Panc1 (cell line): ENCODE measurements around the gene PRDM1. TPM values are rescaled to one million over a fixed set of nuclear protein-coding genes. Genes with fewer than 3 reads are reported as not detected.

Source experiments
- ATAC-seq: fragments of 200-7000 bp; cut with Tn5 transposase; 2 replicates; pipeline ENCODE4 v1.9.1; 2020; ENCODE audit warnings: mild to moderate bottlenecking, moderate library complexity
- BruUV-seq: library from RNA; stranded (reverse); fragments of 400-500 nt; replicated peaks from 2 replicates; lab custom pipeline; 2021; lab: Mats Ljungman, UMichigan
- CTCF ChIA-PET: fragments of 300-600 bp; sonication (Branson Sonifier 250); formaldehyde crosslinking; loops from one replicate; lab custom pipeline; 2022; ENCODE audit warnings: antibody characterized with exemption; lab: Charles Lee
- POLR2A ChIA-PET: fragments of 300-600 bp; sonication (Branson Sonifier 250); formaldehyde crosslinking; loops from one replicate; lab custom pipeline; 2022; ENCODE audit warnings: antibody characterized with exemption; lab: Charles Lee
- DNase-seq: peaks from one replicate; pipeline ENCODE4 v3.0.0-alpha.2; 2010; ENCODE audit warnings: low read depth, low spot score
- H3K27ac ChIP-seq: 2 replicates; pipeline ENCODE4 v1.5.1; 2011; ENCODE audit warnings: mild to moderate bottlenecking, low read length, inconsistent platforms
- H3K27me3 ChIP-seq: fragments of 200-500 bp; sonication (Bioruptor generic); 2 replicates; pipeline ENCODE4 v1.6.0; 2014; ENCODE audit warnings: low read length, inconsistent platforms; ENCODE audit not compliant: control insufficient read depth, insufficient read depth
- H3K36me3 ChIP-seq: fragments of 200-500 bp; sonication (Bioruptor generic); 2 replicates; pipeline ENCODE4 v1.5.1; 2014; ENCODE audit warnings: inconsistent platforms, mild to moderate bottlenecking, low read length, moderate library complexity; ENCODE audit not compliant: control insufficient read depth, insufficient read depth
- H3K4me1 ChIP-seq: 2 replicates; pipeline ENCODE4 v1.5.1; 2011; ENCODE audit warnings: inconsistent platforms, mild to moderate bottlenecking, low read length, moderate library complexity; ENCODE audit not compliant: control insufficient read depth, insufficient read depth
- H3K4me3 ChIP-seq, 2 experiments: 2 replicates each; pipeline ENCODE4 v1.5.1; 2011 to 2012; ENCODE audit warnings: low read depth in 2 of 2, low read length in 2 of 2, mild to moderate bottlenecking in 2 of 2, inconsistent platforms in 1 of 2, moderate library complexity in 1 of 2
- H3K9me3 ChIP-seq: fragments of 200-500 bp; sonication (Bioruptor generic); 2 replicates; pipeline ENCODE4 v1.5.1; 2014; ENCODE audit warnings: low read depth, mild to moderate bottlenecking, inconsistent platforms, low read length, moderate library complexity; ENCODE audit not compliant: control insufficient read depth, insufficient read depth
- POLR2AphosphoS5 ChIP-seq: IDR thresholded peaks from 2 replicates; pipeline ENCODE4 v1.6.1; 2012; ENCODE audit warnings: mild to moderate bottlenecking, low read depth, low read length, moderate library complexity
- SIN3A ChIP-seq: IDR thresholded peaks from 2 replicates; pipeline ENCODE4 v1.6.1; 2012; ENCODE audit warnings: low read depth, mild to moderate bottlenecking, low read length, moderate library complexity, borderline replicate concordance; ENCODE audit not compliant: insufficient read depth
- TCF7L2 ChIP-seq: IDR thresholded peaks from 2 replicates; pipeline ENCODE4 v1.6.1; 2011; ENCODE audit warnings: mild to moderate bottlenecking, low read depth, low read length, inconsistent platforms
- in situ Hi-C: cut with HindIII; loops from 2 replicates; pipeline ENCODE4 v1.10.0; 2016; ENCODE audit warnings: low sequenced_read_pairs, low pct_unique_long_range_greater_than_20kb
- intact Hi-C: fragments of 100-400 bp; cut with micrococcal nuclease; formaldehyde crosslinking; loops from one replicate; pipeline ENCODE4 v1.10.0; 2022; ENCODE audit not compliant: unreplicated experiment
- total RNA-seq: library from RNA; stranded (reverse); gene quantifications from one replicate; pipeline ENCODE4 v1.2.1, GENCODE V29; 2021; ENCODE audit not compliant: unreplicated experiment
- TF ChIP-seq, protein P1 (sequence below): fragments of 450-650 bp; IDR thresholded peaks from 2 replicates; pipeline ENCODE4 v1.5.1; 2017; ENCODE audit warnings: mild to moderate bottlenecking
- TF ChIP-seq, protein P2 (sequence below), 2 experiments: IDR thresholded peaks; 2 replicates each; pipeline ENCODE4 v1.6.1; 2011 to 2012; ENCODE audit warnings: low read depth in 2 of 2, control low read depth in 1 of 2, low read length in 1 of 2, mild to moderate bottlenecking in 1 of 2, moderate library complexity in 1 of 2; ENCODE audit not compliant: insufficient read depth in 1 of 2

PRDM1 gene
- total RNA-seq, 1 experiment from 2014 or later = 2.6 TPM

DNA sequence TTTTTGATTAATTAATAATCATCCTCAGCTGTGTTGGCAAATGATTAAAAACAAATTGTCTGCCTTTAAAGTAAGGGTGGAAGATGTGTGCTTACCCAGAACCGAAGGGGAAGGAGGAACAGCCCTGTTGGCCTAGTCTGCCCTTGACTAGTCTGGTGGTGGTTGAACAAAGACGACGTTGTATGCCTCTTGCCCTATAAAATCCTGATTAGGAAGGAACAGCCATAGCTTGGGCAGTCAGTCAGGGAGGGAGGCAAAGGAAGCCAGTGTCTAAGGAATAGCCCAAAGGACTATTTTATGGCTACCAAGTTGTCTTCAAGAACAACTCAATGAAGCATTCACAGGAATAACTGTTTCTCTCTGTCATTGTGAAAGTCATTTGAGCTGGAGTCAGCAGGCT lies 70.7 kb downstream of the PRDM1 start:
- in situ Hi-C loops = no loop called here

DNA sequence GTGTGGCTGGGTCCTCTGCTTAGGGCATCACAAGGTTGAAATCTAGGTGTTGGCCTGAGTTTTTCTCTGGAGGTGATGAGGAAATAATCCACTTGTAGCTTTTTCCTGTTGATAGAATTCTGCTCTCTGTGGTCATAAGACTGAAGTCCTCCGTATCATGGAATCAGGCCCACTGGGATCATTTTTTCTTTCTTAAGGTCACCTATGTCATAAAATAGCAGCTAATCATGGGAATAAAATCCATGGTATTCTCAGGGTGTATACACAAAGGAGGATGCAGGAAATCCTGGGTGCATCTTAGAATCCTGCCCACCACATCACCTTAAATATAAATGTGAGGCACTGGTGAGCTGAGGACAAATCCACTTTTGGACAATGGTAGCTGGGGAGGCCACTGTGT lies 72.7 kb downstream of the PRDM1 start:
- ATAC-seq = no peak
- TF ChIP-seq TCF7L2 = no peak
- TF ChIP-seq, protein P1, sequence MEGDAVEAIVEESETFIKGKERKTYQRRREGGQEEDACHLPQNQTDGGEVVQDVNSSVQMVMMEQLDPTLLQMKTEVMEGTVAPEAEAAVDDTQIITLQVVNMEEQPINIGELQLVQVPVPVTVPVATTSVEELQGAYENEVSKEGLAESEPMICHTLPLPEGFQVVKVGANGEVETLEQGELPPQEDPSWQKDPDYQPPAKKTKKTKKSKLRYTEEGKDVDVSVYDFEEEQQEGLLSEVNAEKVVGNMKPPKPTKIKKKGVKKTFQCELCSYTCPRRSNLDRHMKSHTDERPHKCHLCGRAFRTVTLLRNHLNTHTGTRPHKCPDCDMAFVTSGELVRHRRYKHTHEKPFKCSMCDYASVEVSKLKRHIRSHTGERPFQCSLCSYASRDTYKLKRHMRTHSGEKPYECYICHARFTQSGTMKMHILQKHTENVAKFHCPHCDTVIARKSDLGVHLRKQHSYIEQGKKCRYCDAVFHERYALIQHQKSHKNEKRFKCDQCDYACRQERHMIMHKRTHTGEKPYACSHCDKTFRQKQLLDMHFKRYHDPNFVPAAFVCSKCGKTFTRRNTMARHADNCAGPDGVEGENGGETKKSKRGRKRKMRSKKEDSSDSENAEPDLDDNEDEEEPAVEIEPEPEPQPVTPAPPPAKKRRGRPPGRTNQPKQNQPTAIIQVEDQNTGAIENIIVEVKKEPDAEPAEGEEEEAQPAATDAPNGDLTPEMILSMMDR = no peak
- TF ChIP-seq POLR2AphosphoS5 = no peak
- no peak for TF ChIP-seq SIN3A
- TF ChIP-seq, protein P2, sequence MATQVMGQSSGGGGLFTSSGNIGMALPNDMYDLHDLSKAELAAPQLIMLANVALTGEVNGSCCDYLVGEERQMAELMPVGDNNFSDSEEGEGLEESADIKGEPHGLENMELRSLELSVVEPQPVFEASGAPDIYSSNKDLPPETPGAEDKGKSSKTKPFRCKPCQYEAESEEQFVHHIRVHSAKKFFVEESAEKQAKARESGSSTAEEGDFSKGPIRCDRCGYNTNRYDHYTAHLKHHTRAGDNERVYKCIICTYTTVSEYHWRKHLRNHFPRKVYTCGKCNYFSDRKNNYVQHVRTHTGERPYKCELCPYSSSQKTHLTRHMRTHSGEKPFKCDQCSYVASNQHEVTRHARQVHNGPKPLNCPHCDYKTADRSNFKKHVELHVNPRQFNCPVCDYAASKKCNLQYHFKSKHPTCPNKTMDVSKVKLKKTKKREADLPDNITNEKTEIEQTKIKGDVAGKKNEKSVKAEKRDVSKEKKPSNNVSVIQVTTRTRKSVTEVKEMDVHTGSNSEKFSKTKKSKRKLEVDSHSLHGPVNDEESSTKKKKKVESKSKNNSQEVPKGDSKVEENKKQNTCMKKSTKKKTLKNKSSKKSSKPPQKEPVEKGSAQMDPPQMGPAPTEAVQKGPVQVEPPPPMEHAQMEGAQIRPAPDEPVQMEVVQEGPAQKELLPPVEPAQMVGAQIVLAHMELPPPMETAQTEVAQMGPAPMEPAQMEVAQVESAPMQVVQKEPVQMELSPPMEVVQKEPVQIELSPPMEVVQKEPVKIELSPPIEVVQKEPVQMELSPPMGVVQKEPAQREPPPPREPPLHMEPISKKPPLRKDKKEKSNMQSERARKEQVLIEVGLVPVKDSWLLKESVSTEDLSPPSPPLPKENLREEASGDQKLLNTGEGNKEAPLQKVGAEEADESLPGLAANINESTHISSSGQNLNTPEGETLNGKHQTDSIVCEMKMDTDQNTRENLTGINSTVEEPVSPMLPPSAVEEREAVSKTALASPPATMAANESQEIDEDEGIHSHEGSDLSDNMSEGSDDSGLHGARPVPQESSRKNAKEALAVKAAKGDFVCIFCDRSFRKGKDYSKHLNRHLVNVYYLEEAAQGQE (IDR thresholded peaks at IDR 0.05; ENCODE audit: insufficient read depth in 1 of 2, low read depth in 2 of 2, low read length in 1 of 2) = no peak
- POLR2A ChIA-PET = no interaction called here
- in situ Hi-C loops (no loop called here), intact Hi-C loops (no loop called here)
- no peaks in the 10 kb centered on the region for H3K36me3 ChIP-seq
- CTCF ChIA-PET = interaction anchor here (0.5 kb wide), 1 partner anchor 131 kb away, joined by 3 read pairs; no protein-coding TSS in a partner anchor
- no peak overlapping the region for H3K4me3 ChIP-seq
- H3K4me1 ChIP-seq = no peaks in the 10 kb centered on the region
- no peaks in the 10 kb centered on the region for H3K9me3 ChIP-seq
- no TSS peak for BruUV-seq
- no peaks in the 10 kb centered on the region for H3K27me3 ChIP-seq
- H3K27ac ChIP-seq = no peak overlapping the region
- DNase-seq = no peak

More for the DNA sequence above, 70.7 kb downstream of the PRDM1 start:
- no peaks in the 10 kb centered on the region for H3K36me3 ChIP-seq
- no peak overlapping the region for H3K27ac ChIP-seq
- TF ChIP-seq, protein P2 (IDR thresholded peaks at IDR 0.05; ENCODE audit: insufficient read depth in 1 of 2, low read depth in 2 of 2, low read length in 1 of 2) = no peak
- TF ChIP-seq SIN3A (no peak), POLR2AphosphoS5 (no peak), TCF7L2 (no peak)
- TF ChIP-seq, protein P1 = no peak
- H3K9me3 ChIP-seq = no peaks in the 10 kb centered on the region
- H3K4me3 ChIP-seq = no peak overlapping the region
- no TSS peak for BruUV-seq
- no peaks in the 10 kb centered on the region for H3K4me1 ChIP-seq
- ChIA-PET POLR2A (no interaction called here), CTCF (no interaction called here)
- no peak for ATAC-seq
- intact Hi-C loops = no loop called here
- no peaks in the 10 kb centered on the region for H3K27me3 ChIP-seq
- DNase-seq = no peak
